ENCODE measurements around the gene LMNTD1.

DNA sequence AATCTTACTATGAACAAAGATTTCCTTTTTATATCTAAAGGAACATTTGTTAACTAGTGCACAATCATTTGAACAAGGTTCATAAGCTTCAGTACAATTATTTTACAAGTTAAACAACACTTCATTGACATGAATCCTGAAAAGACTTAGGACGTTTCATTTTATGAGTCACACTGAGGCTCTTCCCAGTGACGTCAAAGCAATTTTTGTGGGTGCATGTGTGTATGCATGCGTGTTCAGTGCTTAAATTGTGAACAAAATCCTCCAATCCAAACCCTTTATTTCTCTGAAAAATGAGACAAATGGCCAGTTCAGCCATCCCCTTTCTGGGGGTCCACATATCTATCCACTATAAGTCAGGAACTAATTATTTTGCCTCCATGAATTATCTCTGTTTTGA lies 2.9 kb downstream of the LMNTD1 start:
- TF ChIP-seq, protein P1, sequence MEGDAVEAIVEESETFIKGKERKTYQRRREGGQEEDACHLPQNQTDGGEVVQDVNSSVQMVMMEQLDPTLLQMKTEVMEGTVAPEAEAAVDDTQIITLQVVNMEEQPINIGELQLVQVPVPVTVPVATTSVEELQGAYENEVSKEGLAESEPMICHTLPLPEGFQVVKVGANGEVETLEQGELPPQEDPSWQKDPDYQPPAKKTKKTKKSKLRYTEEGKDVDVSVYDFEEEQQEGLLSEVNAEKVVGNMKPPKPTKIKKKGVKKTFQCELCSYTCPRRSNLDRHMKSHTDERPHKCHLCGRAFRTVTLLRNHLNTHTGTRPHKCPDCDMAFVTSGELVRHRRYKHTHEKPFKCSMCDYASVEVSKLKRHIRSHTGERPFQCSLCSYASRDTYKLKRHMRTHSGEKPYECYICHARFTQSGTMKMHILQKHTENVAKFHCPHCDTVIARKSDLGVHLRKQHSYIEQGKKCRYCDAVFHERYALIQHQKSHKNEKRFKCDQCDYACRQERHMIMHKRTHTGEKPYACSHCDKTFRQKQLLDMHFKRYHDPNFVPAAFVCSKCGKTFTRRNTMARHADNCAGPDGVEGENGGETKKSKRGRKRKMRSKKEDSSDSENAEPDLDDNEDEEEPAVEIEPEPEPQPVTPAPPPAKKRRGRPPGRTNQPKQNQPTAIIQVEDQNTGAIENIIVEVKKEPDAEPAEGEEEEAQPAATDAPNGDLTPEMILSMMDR (IDR thresholded peaks at IDR 0.05) = no peak
- TF ChIP-seq POLR2AphosphoS5 (IDR thresholded peaks at IDR 0.05) (no peak), POLR2A (IDR thresholded peaks at IDR 0.05) (no peak), EP300 (IDR thresholded peaks at IDR 0.05) (no peak)

Measured in upper lobe of left lung (tissue), 4 donors.